GM23338 (cell line): ENCODE results near the gene HABP4. TPM values are rescaled to one million over a fixed set of nuclear protein-coding genes. Genes with fewer than 3 reads are reported as not detected.

Experiments
- ATAC-seq: fragments of 200-7000 bp; cut with Tn5 transposase; 3 replicates; pipeline ENCODE4 v1.9.1; 2020
- DNase-seq: peaks from one replicate; pipeline ENCODE4 v3.0.0-alpha.2; 2015; ENCODE audit warnings: low spot score
- H2AFZ ChIP-seq: fragments of 200-600 bp; sonication (generic); 2 replicates; pipeline ENCODE4 v1.8.0; 2016; ENCODE audit warnings: antibody characterized with exemption, mild to moderate bottlenecking, moderate library complexity
- H3F3A ChIP-seq: fragments of 200-600 bp; sonication (generic); replicated peaks from 2 replicates; pipeline ENCODE4 v1.8.0; 2017; ENCODE audit warnings: antibody characterized with exemption, mixed run types, low read depth
- H3K27ac ChIP-seq: fragments of 200-600 bp; sonication (generic); 2 replicates; pipeline ENCODE4 v1.6.1; 2016; ENCODE audit warnings: low read depth
- H3K27me3 ChIP-seq: fragments of 200-600 bp; sonication (generic); 2 replicates; pipeline ENCODE4 v1.8.0; 2016; ENCODE audit warnings: mild to moderate bottlenecking, mixed run types, moderate library complexity; ENCODE audit not compliant: insufficient read depth
- H3K36me3 ChIP-seq: fragments of 200-600 bp; sonication (generic); 2 replicates; pipeline ENCODE4 v1.8.0; 2016; ENCODE audit warnings: mild to moderate bottlenecking; ENCODE audit not compliant: insufficient read depth
- H3K4me1 ChIP-seq: fragments of 200-600 bp; sonication (generic); 2 replicates; pipeline ENCODE4 v1.8.0; 2016; ENCODE audit warnings: mild to moderate bottlenecking, moderate library complexity; ENCODE audit not compliant: insufficient read depth
- H3K4me2 ChIP-seq: fragments of 200-600 bp; sonication (generic); 2 replicates; pipeline ENCODE4 v1.7.1; 2017; ENCODE audit warnings: mixed run types
- H3K4me3 ChIP-seq: fragments of 200-600 bp; sonication (generic); 2 replicates; pipeline ENCODE4 v1.6.1; 2016; ENCODE audit warnings: mixed run types
- H3K79me2 ChIP-seq: fragments of 200-600 bp; sonication (generic); replicated peaks from 2 replicates; pipeline ENCODE4 v1.8.0; 2017; ENCODE audit warnings: mild to moderate bottlenecking; ENCODE audit not compliant: insufficient read depth
- H3K9me2 ChIP-seq: fragments of 200-600 bp; sonication (generic); 2 replicates; pipeline ENCODE4 v1.8.0; 2017; ENCODE audit not compliant: insufficient read depth
- H4K20me1 ChIP-seq: fragments of 200-600 bp; sonication (generic); replicated peaks from 2 replicates; pipeline ENCODE4 v1.8.0; 2017; ENCODE audit warnings: mild to moderate bottlenecking; ENCODE audit not compliant: insufficient read depth
- H3K27ac Mint-ChIP-seq: 2 replicates; pipeline ENCODE4 v1.8.0; 2020; ENCODE audit warnings: inconsistent platforms, mild to moderate bottlenecking, moderate library complexity, mixed read lengths
- H3K27me3 Mint-ChIP-seq: 3 replicates; pipeline ENCODE4 v1.8.0; 2022; ENCODE audit warnings: low read depth, mild to moderate bottlenecking, moderate library complexity, mixed read lengths, inconsistent platforms; ENCODE audit not compliant: insufficient read depth, poor library complexity
- H3K36me3 Mint-ChIP-seq: 3 replicates; pipeline ENCODE4 v1.8.0; 2021; ENCODE audit warnings: low read depth, mild to moderate bottlenecking, inconsistent platforms, moderate library complexity, mixed read lengths
- H3K4me1 Mint-ChIP-seq: 3 replicates; pipeline ENCODE4 v1.8.0; 2020; ENCODE audit warnings: mild to moderate bottlenecking, inconsistent platforms, mixed read lengths
- H3K4me3 Mint-ChIP-seq: 3 replicates; pipeline ENCODE4 v1.8.0; 2021; ENCODE audit warnings: moderate library complexity, mild to moderate bottlenecking, inconsistent platforms, mixed read lengths
- H3K9me3 Mint-ChIP-seq: 3 replicates; pipeline ENCODE4 v1.8.0; 2020; ENCODE audit warnings: moderate library complexity, mild to moderate bottlenecking, inconsistent platforms, mixed read lengths
- CREB1 ChIP-seq: fragments of 250-450 bp; sonication (Bioruptor Pico); IDR thresholded peaks from 2 replicates; pipeline ENCODE4 v1.5.0; 2020; ENCODE audit warnings: low read depth, mild to moderate bottlenecking, moderate library complexity
- EZH2 ChIP-seq: fragments of 200-600 bp; sonication (generic); IDR thresholded peaks from one replicate; pipeline ENCODE4 v1.8.0; 2017; ENCODE audit warnings: antibody characterized with exemption, mild to moderate bottlenecking, low read depth; ENCODE audit not compliant: unreplicated experiment
- EZH2phosphoT487 ChIP-seq: fragments of 200-600 bp; sonication (generic); IDR thresholded peaks from one replicate; pipeline ENCODE4 v1.8.1; 2018; ENCODE audit warnings: antibody characterized with exemption; ENCODE audit not compliant: unreplicated experiment
- JUNB ChIP-seq: IDR thresholded peaks from one replicate; pipeline ENCODE4 v1.6.1; 2016; ENCODE audit warnings: antibody characterized with exemption; ENCODE audit not compliant: unreplicated experiment
- NANOG ChIP-seq: IDR thresholded peaks from 2 replicates; pipeline ENCODE4 v1.6.1; 2016; ENCODE audit warnings: antibody characterized with exemption, borderline replicate concordance
- POLR2AphosphoS5 ChIP-seq: IDR thresholded peaks from 2 replicates; pipeline ENCODE4 v1.6.1; 2016; ENCODE audit warnings: antibody characterized with exemption, low read depth
- STAT1 ChIP-seq: IDR thresholded peaks from one replicate; pipeline ENCODE4 v1.6.1; 2016; ENCODE audit warnings: antibody characterized with exemption; ENCODE audit not compliant: unreplicated experiment
- ZNF114 ChIP-seq: fragments of 250-450 bp; sonication (Bioruptor Pico); IDR thresholded peaks from 2 replicates; pipeline ENCODE4 v1.5.0; 2020; ENCODE audit warnings: mild to moderate bottlenecking, moderate library complexity
- polyA plus RNA-seq: library from polyadenylated mRNA; unstranded; fragments of >200 nt; fragmentation: Nextera tagmentation; extraction: Ambion mirVana; gene quantifications from 2 replicates; pipeline ENCODE4 v1.2.1, GENCODE V29; 2016
- total RNA-seq: library from RNA; depleted of rRNA; stranded (reverse); fragments of >200 nt; shearing (Covaris generic); gene quantifications from 2 replicates; pipeline ENCODE4 v1.2.3, GENCODE V29; 2014
- TF ChIP-seq, protein P1 (sequence below), 2 experiments: fragments of 200-600 bp in 1 of 2; sonication (generic) in 1 of 2; conservative IDR thresholded peaks; 2 replicates each; pipeline versions ENCODE4 v1.5.1 to v1.6.1; 2016 to 2017; ENCODE audit warnings: antibody characterized with exemption in 2 of 2, low read depth in 2 of 2, mild to moderate bottlenecking in 2 of 2, moderate library complexity in 1 of 2
- TF ChIP-seq, protein P2 (sequence below): IDR thresholded peaks from 2 replicates; pipeline ENCODE4 v1.6.1; 2016; ENCODE audit warnings: antibody characterized with exemption

The HABP4 gene
- total and polyA plus RNA-seq, 2 experiments from 2014 or later, result 8.8 to 9.9 TPM

DNA sequence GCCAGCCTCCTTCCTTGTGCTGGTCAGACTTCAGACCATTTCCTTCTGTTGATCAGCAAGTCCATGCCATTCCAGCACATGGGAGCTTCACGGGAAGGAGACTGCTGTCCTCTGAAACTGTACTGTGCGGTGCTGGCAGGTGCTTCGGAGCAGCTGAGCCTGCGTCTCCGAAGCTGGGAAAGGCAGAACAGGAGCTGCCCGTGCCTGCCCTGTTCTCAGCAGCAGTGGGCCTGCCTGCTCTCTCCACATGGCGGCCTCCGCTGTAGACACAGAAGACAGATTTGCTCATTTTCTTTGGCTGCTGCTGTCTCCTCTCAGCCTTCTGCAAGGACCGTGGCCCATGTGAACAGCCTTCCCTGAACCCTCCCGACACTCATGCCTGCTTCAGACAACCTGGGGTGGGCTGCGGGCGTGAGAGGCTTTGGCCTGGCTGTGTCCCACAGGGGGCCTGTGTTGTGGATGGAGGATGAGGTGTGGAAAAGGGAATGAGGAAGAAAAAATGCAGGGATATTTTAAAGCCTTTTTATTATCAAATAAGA is 43.1 kb downstream of the HABP4 start (continued):
- TF ChIP-seq, protein P1, sequence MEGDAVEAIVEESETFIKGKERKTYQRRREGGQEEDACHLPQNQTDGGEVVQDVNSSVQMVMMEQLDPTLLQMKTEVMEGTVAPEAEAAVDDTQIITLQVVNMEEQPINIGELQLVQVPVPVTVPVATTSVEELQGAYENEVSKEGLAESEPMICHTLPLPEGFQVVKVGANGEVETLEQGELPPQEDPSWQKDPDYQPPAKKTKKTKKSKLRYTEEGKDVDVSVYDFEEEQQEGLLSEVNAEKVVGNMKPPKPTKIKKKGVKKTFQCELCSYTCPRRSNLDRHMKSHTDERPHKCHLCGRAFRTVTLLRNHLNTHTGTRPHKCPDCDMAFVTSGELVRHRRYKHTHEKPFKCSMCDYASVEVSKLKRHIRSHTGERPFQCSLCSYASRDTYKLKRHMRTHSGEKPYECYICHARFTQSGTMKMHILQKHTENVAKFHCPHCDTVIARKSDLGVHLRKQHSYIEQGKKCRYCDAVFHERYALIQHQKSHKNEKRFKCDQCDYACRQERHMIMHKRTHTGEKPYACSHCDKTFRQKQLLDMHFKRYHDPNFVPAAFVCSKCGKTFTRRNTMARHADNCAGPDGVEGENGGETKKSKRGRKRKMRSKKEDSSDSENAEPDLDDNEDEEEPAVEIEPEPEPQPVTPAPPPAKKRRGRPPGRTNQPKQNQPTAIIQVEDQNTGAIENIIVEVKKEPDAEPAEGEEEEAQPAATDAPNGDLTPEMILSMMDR (conservative IDR thresholded peaks at IDR 0.05; ENCODE audit: low read depth in 2 of 2), result no peak
- TF ChIP-seq, protein P2, sequence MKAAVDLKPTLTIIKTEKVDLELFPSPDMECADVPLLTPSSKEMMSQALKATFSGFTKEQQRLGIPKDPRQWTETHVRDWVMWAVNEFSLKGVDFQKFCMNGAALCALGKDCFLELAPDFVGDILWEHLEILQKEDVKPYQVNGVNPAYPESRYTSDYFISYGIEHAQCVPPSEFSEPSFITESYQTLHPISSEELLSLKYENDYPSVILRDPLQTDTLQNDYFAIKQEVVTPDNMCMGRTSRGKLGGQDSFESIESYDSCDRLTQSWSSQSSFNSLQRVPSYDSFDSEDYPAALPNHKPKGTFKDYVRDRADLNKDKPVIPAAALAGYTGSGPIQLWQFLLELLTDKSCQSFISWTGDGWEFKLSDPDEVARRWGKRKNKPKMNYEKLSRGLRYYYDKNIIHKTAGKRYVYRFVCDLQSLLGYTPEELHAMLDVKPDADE, result no peak

DNA sequence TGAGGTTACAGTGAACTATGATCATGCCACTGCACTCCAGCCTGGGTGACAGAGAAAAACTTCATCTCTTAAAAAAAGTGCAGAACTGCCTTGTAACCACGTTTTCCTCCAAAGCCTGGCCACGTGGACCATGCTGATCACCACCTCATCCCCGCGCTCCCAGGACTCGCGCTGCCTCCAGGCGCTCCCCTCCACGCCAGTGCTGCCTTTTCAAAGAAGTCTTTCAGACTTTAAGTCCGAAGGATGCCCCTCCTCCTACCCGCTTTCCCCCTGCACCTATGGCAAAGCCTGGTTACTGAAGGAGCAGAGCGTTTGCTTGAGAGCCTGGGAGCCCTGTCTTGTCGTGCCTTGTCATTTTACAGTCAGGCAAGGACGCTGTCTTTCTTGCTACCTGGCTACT is 43.8 kb downstream of the HABP4 start:
- 0 out of 2 replicates have a peak, but pooled peaks cover 5% of the 10 kb centered on the region for H3K4me1 ChIP-seq
- H3K79me2 ChIP-seq, result no peaks in the 10 kb centered on the region
- H3K27me3 ChIP-seq, result no peaks in the 10 kb centered on the region
- TF ChIP-seq JUNB (no peak), CREB1 (no peak), POLR2AphosphoS5 (no peak)
- Mint-ChIP-seq H3K27ac (peak overlapping the region; percentile 34; the same call in 1 of the 2 replicates), H3K27me3 (peaks cover 10% of the 10 kb centered on the region), H3K36me3 (peaks cover 17% of the 10 kb centered on the region; the same call in 2 of the 3 replicates), H3K4me3 (no peak overlapping the region), H3K4me1 (peaks cover 12% of the 10 kb centered on the region), H3K9me3 (no peaks in the 10 kb centered on the region; the same call in 2 of the 3 replicates)
- no peak overlapping the region for H3K4me3 ChIP-seq
- H3F3A ChIP-seq, result peaks cover 6% of the 10 kb centered on the region; the same call in 1 of the 2 replicates
- H3K36me3 ChIP-seq, result peaks cover 4% of the 10 kb centered on the region; the same call in 1 of the 2 replicates
- ATAC-seq, result peak; percentile 15; the same call in 2 of the 3 replicates
- no peak overlapping the region for H3K4me2 ChIP-seq
- H2AFZ ChIP-seq, result no peak overlapping the region
- H3K9me2 ChIP-seq, result no peaks in the 10 kb centered on the region
- peak overlapping the region; percentile 83; the same call in 1 of the 2 replicates for H3K27ac ChIP-seq
- no peaks in the 10 kb centered on the region; the same call in 1 of the 2 replicates for H4K20me1 ChIP-seq
- DNase-seq, result no peak

DNA sequence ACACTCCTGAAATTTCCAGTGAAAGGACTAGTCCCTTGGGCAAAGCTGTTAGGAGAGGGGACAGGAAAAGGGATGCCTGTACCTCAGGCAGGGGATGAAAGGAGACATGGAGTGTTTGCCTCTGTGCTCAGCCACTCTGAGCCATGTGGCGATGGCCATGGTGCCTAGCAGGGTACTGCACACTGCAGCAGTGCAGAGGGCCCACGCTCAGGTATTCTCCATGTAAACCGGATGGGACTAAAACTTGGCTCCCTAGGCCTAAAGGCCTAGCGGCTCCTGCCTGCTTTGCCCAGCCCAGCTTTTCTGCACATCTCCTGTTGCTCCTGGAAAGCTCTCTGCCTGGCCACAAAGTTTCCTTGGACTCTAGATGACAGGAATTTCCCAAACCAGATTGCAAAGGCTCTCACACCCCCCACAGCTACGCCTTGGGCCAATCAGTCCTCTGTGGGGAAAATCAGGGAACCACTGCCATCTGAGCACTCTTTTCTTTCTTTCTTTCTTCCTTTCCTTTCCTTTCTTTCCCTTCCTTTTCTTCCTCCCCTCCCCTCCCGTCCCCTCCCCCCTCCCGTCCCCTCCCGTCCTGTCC is 44.3 kb downstream of the HABP4 start:
- H3K4me3 Mint-ChIP-seq, result no peak overlapping the region
- H3K36me3 ChIP-seq, result peaks cover 4% of the 10 kb centered on the region; the same call in 1 of the 2 replicates
- no peak overlapping the region for H2AFZ ChIP-seq
- no peak overlapping the region for H3K4me2 ChIP-seq
- peak overlapping the region; percentile 81; the same call in 1 of the 2 replicates for H3K27ac Mint-ChIP-seq
- peak; percentile 8; the same call in 2 of the 3 replicates for ATAC-seq
- H3K4me1 ChIP-seq, result 0 out of 2 replicates have a peak, but pooled peaks cover 5% of the 10 kb centered on the region
- peaks cover 17% of the 10 kb centered on the region; the same call in 2 of the 3 replicates for H3K36me3 Mint-ChIP-seq
- peaks cover 6% of the 10 kb centered on the region; the same call in 1 of the 2 replicates for H3F3A ChIP-seq
- peak overlapping the region; percentile 83 for H3K27ac ChIP-seq
- no peaks in the 10 kb centered on the region; the same call in 1 of the 2 replicates for H4K20me1 ChIP-seq
- H3K27me3 Mint-ChIP-seq, result peaks cover 10% of the 10 kb centered on the region
- no peak overlapping the region for H3K4me3 ChIP-seq
- H3K9me3 Mint-ChIP-seq, result no peaks in the 10 kb centered on the region; the same call in 2 of the 3 replicates
- H3K9me2 ChIP-seq, result no peaks in the 10 kb centered on the region
- H3K27me3 ChIP-seq, result no peaks in the 10 kb centered on the region
- H3K79me2 ChIP-seq, result no peaks in the 10 kb centered on the region
- DNase-seq, result no peak
- peaks cover 17% of the 10 kb centered on the region for H3K4me1 Mint-ChIP-seq
- TF ChIP-seq EZH2 (no peak), NANOG (no peak), EZH2phosphoT487 (no peak), CREB1 (no peak), ZNF114 (CRISPR knock-in tag) (no peak), STAT1 (no peak)
- TF ChIP-seq, protein P1 (conservative IDR thresholded peaks at IDR 0.05; ENCODE audit: low read depth in 2 of 2), result no peak
- TF ChIP-seq, protein P2, result no peak
